Activated CD8-positive, alpha-beta memory T cell treated with anti-CD3 and anti-CD28 coated beads, Interleukin-2, amount 50 U/mL, for 1 hour (primary cell): ENCODE data around the gene KRTAP6-1.

ENCODE experiments used
- DNase-seq: peaks from one replicate; pipeline ENCODE4 v3.0.0-alpha.2; 2020; ENCODE audit errors: extremely low read depth

Gene KRTAP6-1

GRCh38 chr21:30577766-30578165, 36.0 kb downstream of the KRTAP6-1 start:
- DNase-seq, result no peak

- no peak for DNase-seq
Measured at GRCh38 chr21:30567617-30568016, 46.1 kb downstream of the KRTAP6-1 start.

- no peak for DNase-seq
Measured at GRCh38 chr21:30563630-30564029, 50.1 kb downstream of the KRTAP6-1 start.
